KMS-11 (cell line): ENCODE results near the gene CRYAA.

ENCODE experiments used
- H2AFZ ChIP-seq: fragments of 200-600 bp; sonication (generic); 2 replicates; pipeline ENCODE4 v1.6.1; 2016; ENCODE audit warnings: antibody characterized with exemption, mixed run types, low read depth
- H3K27ac ChIP-seq: fragments of 200-600 bp; sonication (generic); 2 replicates; pipeline ENCODE4 v1.6.1; 2016; ENCODE audit warnings: mild to moderate bottlenecking, mixed run types
- H3K27me3 ChIP-seq: fragments of 200-600 bp; sonication (generic); 2 replicates; pipeline ENCODE4 v1.6.1; 2017; ENCODE audit warnings: mild to moderate bottlenecking, low read depth, mixed run types, moderate library complexity; ENCODE audit not compliant: insufficient read depth
- H3K36me3 ChIP-seq: fragments of 200-600 bp; sonication (generic); 2 replicates; pipeline ENCODE4 v1.6.1; 2017; ENCODE audit warnings: mild to moderate bottlenecking, mixed run types; ENCODE audit not compliant: insufficient read depth
- H3K4me1 ChIP-seq: fragments of 200-600 bp; sonication (generic); 2 replicates; pipeline ENCODE4 v1.6.1; 2016; ENCODE audit warnings: mild to moderate bottlenecking, low read depth, mixed run types; ENCODE audit not compliant: poor library complexity, severe bottlenecking
- H3K4me2 ChIP-seq: fragments of 200-600 bp; sonication (generic); 2 replicates; pipeline ENCODE4 v1.7.0; 2016; ENCODE audit warnings: mild to moderate bottlenecking, mixed run types
- H3K4me3 ChIP-seq: fragments of 200-600 bp; sonication (generic); IDR thresholded peaks from 2 replicates; pipeline ENCODE4 v1.6.1; 2017; ENCODE audit warnings: low read depth, low read length, mixed read lengths; ENCODE audit not compliant: insufficient read depth
- H3K79me2 ChIP-seq: fragments of 200-600 bp; sonication (generic); 2 replicates; pipeline ENCODE4 v1.6.1; 2016; ENCODE audit warnings: low read depth, mixed run types; ENCODE audit not compliant: insufficient read depth
- H3K9ac ChIP-seq: fragments of 200-600 bp; sonication (generic); 2 replicates; pipeline ENCODE4 v1.6.1; 2016; ENCODE audit warnings: mild to moderate bottlenecking, mixed run types
- H4K20me1 ChIP-seq: fragments of 200-600 bp; sonication (generic); 2 replicates; pipeline ENCODE4 v1.6.1; 2016; ENCODE audit warnings: mild to moderate bottlenecking, mixed run types; ENCODE audit not compliant: insufficient read depth
- CTCF ChIP-seq: fragments of 200-600 bp; sonication (generic); conservative IDR thresholded peaks from 2 replicates; pipeline ENCODE4 v1.6.1; 2017; ENCODE audit warnings: low read depth, mild to moderate bottlenecking, antibody characterized with exemption, low read length, moderate library complexity, mixed read lengths

The CRYAA gene

GRCh38 chr21:43206231-43207042, 37.6 kb downstream of the CRYAA start:
- TF ChIP-seq CTCF: no peak
- no peak overlapping the region for H3K4me3 ChIP-seq
- no peaks in the 10 kb centered on the region for H3K4me1 ChIP-seq
- H2AFZ ChIP-seq: no peak overlapping the region
- H3K36me3 ChIP-seq: no peaks in the 10 kb centered on the region
- no peaks in the 10 kb centered on the region for H3K79me2 ChIP-seq
- no peak overlapping the region for H3K9ac ChIP-seq
- no peak overlapping the region for H3K4me2 ChIP-seq
- H3K27ac ChIP-seq: no peak overlapping the region
- no peaks in the 10 kb centered on the region for H4K20me1 ChIP-seq
- no peaks in the 10 kb centered on the region for H3K27me3 ChIP-seq

- Histone ChIP-seq H4K20me1 (no peaks in the 10 kb centered on the region), H3K36me3 (no peaks in the 10 kb centered on the region), H3K4me2 (no peak overlapping the region), H3K9ac (no peak overlapping the region), H3K79me2 (no peaks in the 10 kb centered on the region), H3K4me1 (no peaks in the 10 kb centered on the region), H3K4me3 (no peak overlapping the region), H3K27ac (no peak overlapping the region), H3K27me3 (no peaks in the 10 kb centered on the region), H2AFZ (no peak overlapping the region)
- TF ChIP-seq CTCF: no peak
These were observed 38.2 kb downstream of the CRYAA start for GRCh38 chr21:43207043-43207315.

- H3K36me3 ChIP-seq: no peaks in the 10 kb centered on the region
- no peak overlapping the region for H3K27ac ChIP-seq
- no peaks in the 10 kb centered on the region for H3K4me1 ChIP-seq
- no peaks in the 10 kb centered on the region for H4K20me1 ChIP-seq
- no peaks in the 10 kb centered on the region for H3K27me3 ChIP-seq
- H3K79me2 ChIP-seq: no peaks in the 10 kb centered on the region
- TF ChIP-seq CTCF: no peak
- H3K4me2 ChIP-seq: no peak overlapping the region
- no peak overlapping the region for H3K9ac ChIP-seq
- H2AFZ ChIP-seq: no peak overlapping the region
- H3K4me3 ChIP-seq: no peak overlapping the region
These were observed 39.1 kb downstream of the CRYAA start for GRCh38 chr21:43207868-43208267.

GRCh38 chr21:43208561-43209332, 39.9 kb downstream of the CRYAA start:
- Histone ChIP-seq H3K27me3 (no peaks in the 10 kb centered on the region), H3K9ac (no peak overlapping the region), H3K27ac (no peak overlapping the region), H4K20me1 (no peaks in the 10 kb centered on the region), H3K4me1 (no peaks in the 10 kb centered on the region), H3K4me2 (no peak overlapping the region), H3K4me3 (no peak overlapping the region), H3K79me2 (no peaks in the 10 kb centered on the region), H2AFZ (no peak overlapping the region), H3K36me3 (no peaks in the 10 kb centered on the region)
- no peak for TF ChIP-seq CTCF
